GM19239 (cell line): ENCODE measurements around the gene CALB2.
"Not testable (repeated sequence)": the region's sequence is repeated elsewhere in the genome, so short reads cannot be mapped to it uniquely, and the experiment has no call there.

Experiments used
- DNase-seq: peaks from one replicate; pipeline ENCODE4 v3.0.0; 2011; ENCODE audit warnings: low spot score; ENCODE audit not compliant: insufficient read length
- FAIRE-seq: peaks from 2 replicates; lab custom pipeline; 2011; peaks lifted over from hg19 to GRCh38; lab: Jason Lieb, UNC

CALB2 gene, protein sequence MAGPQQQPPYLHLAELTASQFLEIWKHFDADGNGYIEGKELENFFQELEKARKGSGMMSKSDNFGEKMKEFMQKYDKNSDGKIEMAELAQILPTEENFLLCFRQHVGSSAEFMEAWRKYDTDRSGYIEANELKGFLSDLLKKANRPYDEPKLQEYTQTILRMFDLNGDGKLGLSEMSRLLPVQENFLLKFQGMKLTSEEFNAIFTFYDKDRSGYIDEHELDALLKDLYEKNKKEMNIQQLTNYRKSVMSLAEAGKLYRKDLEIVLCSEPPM

DNA sequence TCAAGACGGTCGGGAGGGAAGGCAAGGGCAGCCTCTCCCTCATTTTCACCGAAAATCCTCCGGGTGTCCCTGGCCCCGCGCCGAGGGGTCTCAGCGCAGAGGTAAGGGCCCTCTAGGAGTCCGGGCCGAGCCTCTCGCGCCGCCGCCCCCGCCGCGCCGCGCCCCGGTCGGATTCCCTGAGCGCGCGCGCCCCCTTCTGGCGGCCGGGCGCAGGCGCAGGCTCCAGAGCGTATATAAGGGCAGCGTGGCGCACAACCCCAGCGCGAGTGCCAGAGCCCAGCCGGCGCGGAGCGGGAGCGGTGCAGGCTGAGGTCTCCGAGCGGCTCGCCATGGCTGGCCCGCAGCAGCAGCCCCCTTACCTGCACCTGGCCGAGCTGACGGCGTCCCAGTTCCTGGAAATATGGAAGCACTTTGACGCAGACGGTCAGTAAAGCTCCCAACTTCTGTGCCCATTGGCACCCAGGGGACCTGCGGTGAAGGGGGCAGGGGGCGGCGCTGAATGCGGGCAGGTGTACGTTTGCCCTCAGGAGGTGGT, at the start of gene CALB2:
CALB2 (plus strand) TSS at position 260 of the 535 bp plus-strand sequence; CDS start at position 330, 70 bp downstream.
- DNase-seq = peak; percentile 85
- FAIRE-seq = no peak

DNA sequence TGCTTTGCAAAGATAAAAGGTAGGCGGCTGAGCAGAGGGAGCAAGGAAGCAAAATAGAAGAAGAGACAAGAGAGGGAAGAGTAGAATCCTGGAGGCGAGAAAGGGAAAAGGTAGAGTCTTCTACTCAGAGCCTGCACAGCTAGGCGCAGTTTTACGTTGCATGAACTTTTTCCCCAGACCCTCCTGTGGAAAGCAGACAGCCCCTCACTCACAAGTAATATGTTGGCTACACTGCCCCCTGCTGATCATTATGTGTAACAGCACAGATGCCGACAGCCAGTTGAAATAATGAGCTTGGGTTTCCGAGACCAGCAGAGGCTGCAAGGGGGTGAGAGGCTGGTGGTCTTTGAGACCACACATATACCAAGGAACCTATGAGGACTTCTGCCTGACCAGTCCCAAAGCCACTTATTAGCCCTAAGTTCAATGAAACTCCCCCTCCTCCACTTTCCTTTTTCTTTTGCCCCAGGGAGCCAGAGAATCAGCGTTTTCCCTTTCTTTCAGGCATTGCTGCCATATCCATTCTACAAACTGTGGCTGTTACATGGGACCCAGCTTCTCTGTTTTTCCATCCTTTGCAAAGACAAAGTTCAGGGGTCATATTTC, 46.9 kb upstream of the CALB2 start:
- DNase-seq (no peak), FAIRE-seq (peak; percentile 79)

- FAIRE-seq, DNase-seq: not testable (repeated sequence)
Observed at GRCh38 chr16:71313591-71313990, 44.9 kb upstream of the CALB2 start.

- no peak for FAIRE-seq
Observed at GRCh38 chr16:71315269-71315668, 43.3 kb upstream of the CALB2 start.

DNA sequence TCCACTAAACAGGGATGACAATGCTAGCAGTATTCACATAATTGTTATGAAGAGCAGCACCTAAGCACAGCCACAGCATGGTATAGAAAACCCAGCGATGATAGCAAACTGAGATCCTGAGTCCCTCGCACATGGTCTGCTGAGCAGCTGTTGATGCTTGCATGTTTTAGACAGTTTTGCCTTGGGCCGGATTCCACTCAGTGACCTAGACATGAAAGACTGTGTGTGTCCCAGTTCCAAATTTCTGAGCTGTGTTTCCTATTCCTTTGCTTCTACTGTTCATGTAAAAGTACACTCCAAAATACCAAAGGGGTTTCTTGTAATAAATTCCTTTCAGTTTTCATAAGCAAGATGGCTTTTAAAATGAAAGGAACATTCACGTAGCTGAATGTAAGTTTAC, 38.5 kb upstream of the CALB2 start:
- DNase-seq (no peak), FAIRE-seq (no peak)

More at GRCh38 chr16:71315269-71315668, 43.3 kb upstream of the CALB2 start:
- no peak for DNase-seq

- no peak for DNase-seq
- no peak for FAIRE-seq
Observed at GRCh38 chr16:71327720-71328119, 30.8 kb upstream of the CALB2 start.

- FAIRE-seq (no peak), DNase-seq (no peak)
Observed at GRCh38 chr16:71328151-71328550, 30.4 kb upstream of the CALB2 start.

- DNase-seq = no peak
- no peak for FAIRE-seq
Observed at GRCh38 chr16:71337631-71338030, 20.9 kb upstream of the CALB2 start.

DNA sequence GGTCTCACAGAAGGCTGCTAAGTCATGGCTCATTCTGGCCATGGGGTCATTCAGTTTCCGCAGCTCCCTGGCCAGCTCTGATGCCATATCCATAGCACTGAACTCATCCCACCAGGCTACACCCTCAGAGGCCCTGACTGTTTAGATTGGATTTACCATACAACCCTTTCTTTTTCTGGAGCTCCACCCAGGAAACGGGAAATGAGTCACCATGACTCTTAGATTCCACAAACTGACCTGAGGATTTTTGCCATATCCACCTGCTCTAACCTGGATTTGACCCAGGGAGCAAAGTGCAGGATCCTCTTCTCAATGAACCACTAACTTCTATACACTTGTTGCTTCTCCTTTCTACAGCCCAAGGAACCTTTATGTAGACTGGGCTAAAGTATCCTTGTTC, 20.3 kb upstream of the CALB2 start:
- DNase-seq (no peak), FAIRE-seq (no peak)

- FAIRE-seq = no peak
- no peak for DNase-seq
Observed at GRCh38 chr16:71338632-71339031, 19.9 kb upstream of the CALB2 start.

DNA sequence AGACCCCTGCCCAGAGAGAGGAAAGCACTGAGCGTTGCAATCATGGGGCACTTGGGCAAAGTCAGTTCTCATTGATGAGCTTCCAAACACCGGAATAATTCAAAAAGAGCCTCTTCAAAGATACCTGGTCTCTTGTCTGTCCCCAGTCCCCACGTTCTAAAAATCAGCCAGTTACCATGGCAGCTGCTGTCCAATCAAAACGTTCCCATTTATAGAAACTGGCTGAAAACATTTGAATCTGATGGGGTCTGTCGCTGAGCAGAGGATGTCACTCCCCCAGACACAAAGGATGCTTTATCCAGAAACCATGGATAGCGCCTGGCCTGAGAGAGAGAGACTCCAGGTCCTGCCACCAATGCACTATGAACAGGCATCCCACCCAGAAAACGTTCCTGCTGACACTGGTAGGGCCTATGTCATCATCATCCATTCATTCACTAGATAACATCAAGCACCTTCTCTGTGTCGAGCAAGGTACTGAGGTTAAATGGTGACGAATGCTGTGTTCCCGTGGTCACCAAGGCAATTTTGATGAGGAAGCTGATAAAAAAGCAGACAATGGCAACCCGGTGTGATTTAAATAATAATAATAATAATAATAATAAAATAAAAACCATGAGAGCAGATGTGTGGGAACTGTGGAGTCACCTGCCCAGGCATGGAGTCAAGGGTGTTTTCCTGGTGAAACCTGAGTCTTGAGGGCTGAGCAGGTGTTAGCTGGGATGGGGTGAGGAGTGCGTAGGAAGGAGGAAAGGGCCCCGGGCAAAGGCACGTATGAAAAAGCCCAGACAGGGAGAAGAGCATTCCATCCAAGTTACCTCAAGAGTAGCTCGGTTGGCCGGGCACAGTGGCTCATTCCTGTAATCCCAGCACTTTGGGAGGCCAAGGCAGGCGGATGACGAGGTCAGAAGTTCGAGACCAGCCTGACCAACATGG, 19.0 kb upstream of the CALB2 start:
- FAIRE-seq (no peak), DNase-seq (no peak)

GRCh38 chr16:71340406-71340805, 18.1 kb upstream of the CALB2 start:
- DNase-seq = no peak
- no peak for FAIRE-seq

- FAIRE-seq = no peak
Observed at GRCh38 chr16:71341881-71342280, 16.6 kb upstream of the CALB2 start.

DNA sequence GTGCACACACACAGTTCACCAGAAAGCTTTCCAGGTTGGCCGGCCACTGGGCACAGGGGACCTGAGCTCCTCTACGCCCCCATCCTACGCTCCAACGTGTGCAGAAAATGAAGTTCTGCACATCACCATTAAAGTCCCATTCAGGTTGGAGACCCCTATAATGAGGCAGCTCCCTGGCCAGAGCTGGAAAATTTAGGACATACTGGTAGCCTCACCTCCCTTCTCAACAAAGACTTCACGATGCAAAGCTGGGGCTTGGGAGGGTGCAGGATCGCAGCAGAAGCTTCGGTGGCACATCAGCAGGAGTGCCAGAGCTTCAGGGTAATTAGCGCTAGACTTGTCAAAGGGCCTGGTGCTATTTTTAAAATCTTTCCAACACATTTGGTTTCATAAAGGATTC, 15.4 kb upstream of the CALB2 start:
- DNase-seq (no peak), FAIRE-seq (no peak)

More at GRCh38 chr16:71341881-71342280, 16.6 kb upstream of the CALB2 start:
- no peak for DNase-seq

GRCh38 chr16:71344315-71344905, 14.1 kb upstream of the CALB2 start:
- no peak for FAIRE-seq
- no peak for DNase-seq

GRCh38 chr16:71345031-71345430, 13.5 kb upstream of the CALB2 start:
- DNase-seq (no peak), FAIRE-seq (no peak)

- no peak for DNase-seq
Observed at GRCh38 chr16:71347146-71347545, 11.4 kb upstream of the CALB2 start.

GRCh38 chr16:71348262-71349085, 10.0 kb upstream of the CALB2 start:
- DNase-seq (no peak), FAIRE-seq (no peak)

More at GRCh38 chr16:71347146-71347545, 11.4 kb upstream of the CALB2 start:
- no peak for FAIRE-seq

GRCh38 chr16:71350821-71351557, 7.5 kb upstream of the CALB2 start:
- DNase-seq (no peak), FAIRE-seq (no peak)
